Measurements from ENCODE around the gene KCNJ10. TPM values are rescaled to one million over a fixed set of nuclear protein-coding genes. Genes with fewer than 3 reads are reported as not detected.

KCNJ10 gene
- total RNA-seq, 4 donors from 2014 or later = not detected

DNA sequence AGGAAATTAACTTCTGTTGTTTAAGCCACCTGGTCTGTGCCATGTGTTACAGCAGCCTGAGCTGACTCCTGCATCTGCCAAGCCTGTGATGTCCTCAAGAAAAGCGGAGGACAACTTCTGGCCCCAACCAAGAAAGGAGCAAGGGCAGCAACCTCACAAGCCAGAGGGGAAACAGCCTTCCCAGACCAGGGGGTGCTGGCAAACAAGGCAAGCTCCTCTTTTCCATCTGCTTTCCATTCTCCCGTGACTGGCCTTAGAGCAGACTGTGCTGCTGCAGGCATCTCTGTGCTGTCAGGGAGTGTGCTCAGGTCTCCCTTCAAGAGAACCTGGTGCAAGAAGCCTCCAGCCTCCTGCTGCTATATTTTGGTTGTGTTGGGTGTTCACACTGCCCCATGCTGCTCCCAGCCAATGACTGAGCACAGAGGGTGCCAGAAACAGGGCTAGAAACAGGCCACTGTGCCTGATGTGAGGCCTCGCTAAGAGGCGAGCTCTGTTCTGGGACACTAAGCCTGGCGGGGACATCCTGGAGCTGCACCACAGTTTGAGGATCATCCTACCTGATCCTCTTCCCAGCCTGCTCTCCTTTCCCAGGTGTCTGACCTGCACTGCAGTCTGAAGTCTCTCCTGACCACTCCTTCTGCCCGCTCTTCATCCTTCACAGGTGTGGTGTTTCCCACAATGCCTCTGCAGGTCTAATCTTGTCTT is 88.5 kb downstream of the KCNJ10 start:
- Histone ChIP-seq H3K4me1 (no peaks in the 10 kb centered on the region), H3K4me3 (no peak overlapping the region), H3K9me3 (no peaks in the 10 kb centered on the region), H3K27ac (no peak overlapping the region), H3K36me3 (peaks cover 6% of the 10 kb centered on the region), H3K27me3 (no peaks in the 10 kb centered on the region)
- no peak for TF ChIP-seq POLR2AphosphoS5 (IDR thresholded peaks at IDR 0.05)
- TF ChIP-seq, protein P1, sequence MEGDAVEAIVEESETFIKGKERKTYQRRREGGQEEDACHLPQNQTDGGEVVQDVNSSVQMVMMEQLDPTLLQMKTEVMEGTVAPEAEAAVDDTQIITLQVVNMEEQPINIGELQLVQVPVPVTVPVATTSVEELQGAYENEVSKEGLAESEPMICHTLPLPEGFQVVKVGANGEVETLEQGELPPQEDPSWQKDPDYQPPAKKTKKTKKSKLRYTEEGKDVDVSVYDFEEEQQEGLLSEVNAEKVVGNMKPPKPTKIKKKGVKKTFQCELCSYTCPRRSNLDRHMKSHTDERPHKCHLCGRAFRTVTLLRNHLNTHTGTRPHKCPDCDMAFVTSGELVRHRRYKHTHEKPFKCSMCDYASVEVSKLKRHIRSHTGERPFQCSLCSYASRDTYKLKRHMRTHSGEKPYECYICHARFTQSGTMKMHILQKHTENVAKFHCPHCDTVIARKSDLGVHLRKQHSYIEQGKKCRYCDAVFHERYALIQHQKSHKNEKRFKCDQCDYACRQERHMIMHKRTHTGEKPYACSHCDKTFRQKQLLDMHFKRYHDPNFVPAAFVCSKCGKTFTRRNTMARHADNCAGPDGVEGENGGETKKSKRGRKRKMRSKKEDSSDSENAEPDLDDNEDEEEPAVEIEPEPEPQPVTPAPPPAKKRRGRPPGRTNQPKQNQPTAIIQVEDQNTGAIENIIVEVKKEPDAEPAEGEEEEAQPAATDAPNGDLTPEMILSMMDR (IDR thresholded peaks at IDR 0.05) = no peak
- TF ChIP-seq POLR2A (IDR thresholded peaks at IDR 0.05) = no peak
- no peak for TF ChIP-seq EP300 (IDR thresholded peaks at IDR 0.05)
- WGBS = 93% methylated on average over 6 of the region's 6 CpGs
- no peak for DNase-seq (ENCODE audit: low spot score in 2 of 2)

GRCh38 chr1:159980786-159981185 is 89.2 kb downstream of the KCNJ10 start:
- no peak overlapping the region for H3K4me3 ChIP-seq
- H3K27me3 ChIP-seq = no peaks in the 10 kb centered on the region
- 93% methylated on average over 7 of the region's 7 CpGs for WGBS
- TF ChIP-seq POLR2AphosphoS5 (IDR thresholded peaks at IDR 0.05) (no peak), EP300 (IDR thresholded peaks at IDR 0.05) (no peak), POLR2A (IDR thresholded peaks at IDR 0.05) (no peak)
- TF ChIP-seq, protein P1 (IDR thresholded peaks at IDR 0.05) = no peak
- H3K4me1 ChIP-seq = no peaks in the 10 kb centered on the region
- H3K36me3 ChIP-seq = peaks cover 6% of the 10 kb centered on the region
- H3K9me3 ChIP-seq = no peaks in the 10 kb centered on the region
- no peak for DNase-seq (ENCODE audit: low spot score in 2 of 2)
- no peak overlapping the region for H3K27ac ChIP-seq

GRCh38 chr1:159980076-159980475 is 89.9 kb downstream of the KCNJ10 start:
- no peak overlapping the region for H3K27ac ChIP-seq
- no peaks in the 10 kb centered on the region for H3K9me3 ChIP-seq
- TF ChIP-seq POLR2AphosphoS5 (IDR thresholded peaks at IDR 0.05) = no peak
- TF ChIP-seq EP300 (IDR thresholded peaks at IDR 0.05) = no peak
- no peak for TF ChIP-seq POLR2A (IDR thresholded peaks at IDR 0.05)
- TF ChIP-seq, protein P1 (IDR thresholded peaks at IDR 0.05) = no peak
- no peak overlapping the region for H3K4me3 ChIP-seq
- 72% methylated on average over 6 of the region's 6 CpGs for WGBS
- H3K36me3 ChIP-seq = peaks cover 6% of the 10 kb centered on the region
- H3K4me1 ChIP-seq = no peaks in the 10 kb centered on the region
- no peak for DNase-seq (ENCODE audit: low spot score in 2 of 2)
- no peaks in the 10 kb centered on the region for H3K27me3 ChIP-seq

DNA sequence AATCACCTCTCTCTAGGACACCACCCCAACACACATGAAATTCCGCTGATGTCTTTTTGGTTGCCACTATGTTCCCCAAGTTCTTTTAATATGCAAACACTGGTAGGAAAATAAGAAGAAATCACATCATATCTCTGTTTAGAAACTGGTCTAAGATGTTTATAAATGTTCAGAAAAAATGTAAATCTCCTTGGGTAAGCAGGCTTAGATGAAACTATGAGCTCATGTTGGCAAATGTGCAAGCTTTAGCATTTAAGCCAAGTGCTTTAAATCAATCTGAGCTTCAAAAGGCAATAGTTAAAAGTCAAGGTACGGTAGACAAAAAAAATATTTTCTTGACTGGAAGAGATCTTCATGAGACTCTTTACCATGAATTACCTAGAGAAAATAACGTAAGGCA is 90.7 kb downstream of the KCNJ10 start:
- no peaks in the 10 kb centered on the region for H3K4me1 ChIP-seq
- DNase-seq (ENCODE audit: low spot score in 2 of 2) = no peak
- no peak overlapping the region for H3K4me3 ChIP-seq
- H3K27ac ChIP-seq = no peak overlapping the region
- no peaks in the 10 kb centered on the region for H3K27me3 ChIP-seq
- peaks cover 6% of the 10 kb centered on the region for H3K36me3 ChIP-seq
- WGBS = 47% methylated on average over 3 of the region's 3 CpGs
- no peak for TF ChIP-seq EP300 (IDR thresholded peaks at IDR 0.05)
- TF ChIP-seq POLR2AphosphoS5 (IDR thresholded peaks at IDR 0.05) = no peak
- TF ChIP-seq, protein P1 (IDR thresholded peaks at IDR 0.05) = no peak
- TF ChIP-seq POLR2A (IDR thresholded peaks at IDR 0.05) = no peak
- H3K9me3 ChIP-seq = no peaks in the 10 kb centered on the region

GRCh38 chr1:159978107-159978398 is 91.9 kb downstream of the KCNJ10 start:
- DNase-seq (ENCODE audit: low spot score in 2 of 2) = no peak
- Histone ChIP-seq H3K27ac (no peak overlapping the region), H3K4me1 (no peaks in the 10 kb centered on the region), H3K36me3 (peaks cover 6% of the 10 kb centered on the region), H3K4me3 (no peak overlapping the region), H3K27me3 (no peaks in the 10 kb centered on the region), H3K9me3 (no peaks in the 10 kb centered on the region)
- TF ChIP-seq POLR2A (IDR thresholded peaks at IDR 0.05) (no peak), POLR2AphosphoS5 (IDR thresholded peaks at IDR 0.05) (no peak), EP300 (IDR thresholded peaks at IDR 0.05) (no peak)
- TF ChIP-seq, protein P1 (IDR thresholded peaks at IDR 0.05) = no peak
- 95% methylated on average over 2 of the region's 2 CpGs for WGBS

All from suprapubic skin (tissue), 4 donors.